LNCaP clone FGC (cell line): ENCODE results near the gene ARID4B.

Experiments
- DNase-seq: peaks from one replicate; pipeline ENCODE4 v3.0.0-alpha.2; 2011; ENCODE audit warnings: low read depth
- H3K4me3 ChIP-seq: 2 replicates; pipeline ENCODE4 v1.5.1; 2011; ENCODE audit warnings: mild to moderate bottlenecking, low read depth, low read length, control low read depth
- CTCF ChIP-seq: IDR thresholded peaks from 2 replicates; pipeline ENCODE4 v1.5.1; 2012; ENCODE audit warnings: mild to moderate bottlenecking; ENCODE audit not compliant: control insufficient read depth, insufficient read depth; ENCODE audit errors: extremely low read depth

ARID4B gene

DNA sequence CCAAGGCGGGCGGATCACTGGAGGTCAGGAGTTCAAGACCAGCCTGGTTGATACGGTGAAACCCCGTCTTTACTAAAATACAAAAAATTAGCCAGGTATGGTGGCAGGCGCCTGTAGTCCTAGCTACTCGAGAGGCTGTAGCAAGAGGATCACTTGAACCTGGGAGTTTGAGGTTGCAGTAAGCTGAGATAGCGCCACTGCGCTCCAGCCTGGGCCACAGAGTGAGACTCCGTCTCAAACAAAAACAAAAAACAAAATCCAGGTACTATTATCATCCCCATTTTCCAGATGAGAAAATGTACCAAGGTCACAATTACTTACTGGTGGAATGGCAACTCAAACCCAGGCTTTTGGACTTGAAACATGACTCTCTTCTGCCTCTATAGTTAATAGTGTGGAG, 203.9 kb downstream of the ARID4B start:
- no peak for DNase-seq
- no peak overlapping the region for H3K4me3 ChIP-seq
- TF ChIP-seq CTCF, result no peak

GRCh38 chr1:235122348-235122747, 205.6 kb downstream of the ARID4B start:
- H3K4me3 ChIP-seq, result no peak overlapping the region
- no peak for DNase-seq
- no peak for TF ChIP-seq CTCF
